Esophagus squamous epithelium (tissue), 4 donors: ENCODE measurements around the gene SEMA4B.

ENCODE experiments used
- POLR2A ChIP-seq, 4 donors: fragments of 450-650 bp; IDR thresholded peaks; one replicate each; pipeline ENCODE4 v1.6.1; 2017; ENCODE audit warnings: antibody characterized with exemption in 4 of 4, mild to moderate bottlenecking in 4 of 4, moderate library complexity in 3 of 4
- TF ChIP-seq, protein P1 (sequence below), 6 experiments: fragments of 450-650 bp in 4 of 6; fragments of 200-600 bp in 2 of 6; sonication (generic) in 2 of 6; IDR thresholded peaks; one replicate each; pipeline ENCODE4 v1.5.1; 2016 to 2019; ENCODE audit warnings: antibody characterized with exemption in 6 of 6, mild to moderate bottlenecking in 4 of 6, moderate library complexity in 4 of 6

DNA sequence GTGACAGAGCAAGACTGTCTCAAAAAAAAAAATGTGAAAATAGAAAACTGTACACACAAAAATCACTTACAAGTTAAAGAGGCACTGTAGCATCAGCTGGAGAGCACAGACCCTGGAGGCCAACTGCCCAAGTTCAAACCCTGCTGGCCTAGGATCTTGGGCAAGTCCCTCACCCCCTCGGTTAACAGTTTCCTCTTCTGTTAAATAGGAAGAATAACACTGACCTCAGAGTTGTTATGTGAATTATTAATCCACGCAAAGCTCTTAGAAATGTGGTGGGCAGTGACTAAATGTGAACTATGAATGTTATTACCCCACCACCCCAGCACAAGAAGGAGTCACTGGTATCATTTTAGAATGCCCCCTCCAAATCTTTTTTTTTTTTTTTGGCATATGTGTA, 21.4 kb downstream of the SEMA4B start:
- TF ChIP-seq, protein P1, sequence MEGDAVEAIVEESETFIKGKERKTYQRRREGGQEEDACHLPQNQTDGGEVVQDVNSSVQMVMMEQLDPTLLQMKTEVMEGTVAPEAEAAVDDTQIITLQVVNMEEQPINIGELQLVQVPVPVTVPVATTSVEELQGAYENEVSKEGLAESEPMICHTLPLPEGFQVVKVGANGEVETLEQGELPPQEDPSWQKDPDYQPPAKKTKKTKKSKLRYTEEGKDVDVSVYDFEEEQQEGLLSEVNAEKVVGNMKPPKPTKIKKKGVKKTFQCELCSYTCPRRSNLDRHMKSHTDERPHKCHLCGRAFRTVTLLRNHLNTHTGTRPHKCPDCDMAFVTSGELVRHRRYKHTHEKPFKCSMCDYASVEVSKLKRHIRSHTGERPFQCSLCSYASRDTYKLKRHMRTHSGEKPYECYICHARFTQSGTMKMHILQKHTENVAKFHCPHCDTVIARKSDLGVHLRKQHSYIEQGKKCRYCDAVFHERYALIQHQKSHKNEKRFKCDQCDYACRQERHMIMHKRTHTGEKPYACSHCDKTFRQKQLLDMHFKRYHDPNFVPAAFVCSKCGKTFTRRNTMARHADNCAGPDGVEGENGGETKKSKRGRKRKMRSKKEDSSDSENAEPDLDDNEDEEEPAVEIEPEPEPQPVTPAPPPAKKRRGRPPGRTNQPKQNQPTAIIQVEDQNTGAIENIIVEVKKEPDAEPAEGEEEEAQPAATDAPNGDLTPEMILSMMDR (IDR thresholded peaks at IDR 0.05), result no peak
- TF ChIP-seq POLR2A (IDR thresholded peaks at IDR 0.05), result no peak
